ENCODE measurements around the gene TTC23. TPM values are rescaled to one million over a fixed set of nuclear protein-coding genes. Genes with fewer than 3 reads are reported as not detected.

Gene TTC23
- total and polyA plus RNA-seq, 8 donors = 14.0 to 41.7 (median 36.2) TPM

DNA sequence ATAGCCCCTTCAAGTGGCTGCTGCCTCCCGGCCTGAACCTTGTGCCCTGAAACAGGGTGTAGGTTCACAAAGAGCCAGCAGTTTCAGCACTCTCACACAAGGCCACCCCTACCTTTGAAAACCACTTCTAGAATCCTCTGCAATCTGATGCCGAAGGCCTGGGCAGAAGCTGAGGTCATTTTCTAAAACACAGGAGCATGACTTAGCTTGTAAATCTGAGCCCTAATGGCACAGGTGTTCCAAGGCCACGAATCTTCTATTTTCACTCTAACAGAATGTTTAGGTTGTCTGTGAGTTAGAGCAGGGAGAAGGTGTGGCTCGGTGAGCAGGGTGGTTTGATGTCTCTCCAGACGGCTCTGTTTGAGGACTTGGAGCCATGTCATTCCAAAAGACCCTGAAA is 82.2 kb downstream of the TTC23 start:
- no peak for ATAC-seq
- Histone ChIP-seq H3K9me3 (no peaks in the 10 kb centered on the region), H3K4me3 (no peak overlapping the region), H3K27ac (no peak overlapping the region), H3K27me3 (no peaks in the 10 kb centered on the region), H3K4me1 (no peaks in the 10 kb centered on the region), H3K36me3 (peaks cover 0 to 5% of the 10 kb centered on the region in 2 donors)
- DNase-seq = no peak
- TF ChIP-seq, protein P1, sequence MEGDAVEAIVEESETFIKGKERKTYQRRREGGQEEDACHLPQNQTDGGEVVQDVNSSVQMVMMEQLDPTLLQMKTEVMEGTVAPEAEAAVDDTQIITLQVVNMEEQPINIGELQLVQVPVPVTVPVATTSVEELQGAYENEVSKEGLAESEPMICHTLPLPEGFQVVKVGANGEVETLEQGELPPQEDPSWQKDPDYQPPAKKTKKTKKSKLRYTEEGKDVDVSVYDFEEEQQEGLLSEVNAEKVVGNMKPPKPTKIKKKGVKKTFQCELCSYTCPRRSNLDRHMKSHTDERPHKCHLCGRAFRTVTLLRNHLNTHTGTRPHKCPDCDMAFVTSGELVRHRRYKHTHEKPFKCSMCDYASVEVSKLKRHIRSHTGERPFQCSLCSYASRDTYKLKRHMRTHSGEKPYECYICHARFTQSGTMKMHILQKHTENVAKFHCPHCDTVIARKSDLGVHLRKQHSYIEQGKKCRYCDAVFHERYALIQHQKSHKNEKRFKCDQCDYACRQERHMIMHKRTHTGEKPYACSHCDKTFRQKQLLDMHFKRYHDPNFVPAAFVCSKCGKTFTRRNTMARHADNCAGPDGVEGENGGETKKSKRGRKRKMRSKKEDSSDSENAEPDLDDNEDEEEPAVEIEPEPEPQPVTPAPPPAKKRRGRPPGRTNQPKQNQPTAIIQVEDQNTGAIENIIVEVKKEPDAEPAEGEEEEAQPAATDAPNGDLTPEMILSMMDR (IDR thresholded peaks at IDR 0.05) = no peak
- intact Hi-C loops (cut with DNase I) = no loop called here

DNA sequence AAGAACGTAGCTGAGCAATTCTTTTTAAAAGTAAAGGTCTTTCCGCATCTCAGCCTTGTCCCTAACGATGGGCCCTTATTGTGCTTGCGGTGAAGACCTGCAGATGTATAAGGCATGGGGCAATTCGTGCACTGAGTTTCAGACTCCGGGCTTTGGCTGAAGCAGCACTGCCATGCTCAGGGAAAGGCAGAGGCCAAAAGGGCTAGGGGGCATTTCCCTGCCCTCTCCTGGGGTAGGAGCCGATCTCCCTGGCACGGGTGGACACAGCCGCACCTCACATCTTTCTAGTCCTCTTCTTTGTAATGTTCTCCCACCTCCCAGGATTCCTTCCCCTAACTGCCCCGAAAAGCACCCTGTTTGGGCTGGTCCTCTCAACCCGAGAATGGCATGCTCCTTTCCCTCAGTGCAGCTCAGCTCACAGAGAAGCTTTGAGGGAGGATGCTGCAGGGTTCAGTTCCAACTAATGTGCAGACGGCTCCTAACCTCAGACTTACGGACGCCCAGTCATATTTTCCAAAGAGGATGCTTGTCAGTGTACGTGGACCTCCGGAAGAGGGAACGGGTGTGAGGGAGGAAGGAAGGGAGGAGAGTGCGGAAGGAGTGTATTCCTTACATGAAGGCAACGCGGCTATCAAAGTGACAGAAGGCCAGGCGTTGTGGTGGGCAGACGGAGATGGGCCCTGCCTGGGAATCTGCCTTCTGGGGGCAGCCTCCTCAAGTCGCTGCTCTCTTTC is 83.3 kb downstream of the TTC23 start:
- DNase-seq (no peak), ATAC-seq (no peak)
- TF ChIP-seq, protein P1 (IDR thresholded peaks at IDR 0.05) = no peak
- Histone ChIP-seq H3K4me3 (no peak overlapping the region), H3K36me3 (peaks cover 0 to 5% of the 10 kb centered on the region in 2 donors), H3K4me1 (no peaks in the 10 kb centered on the region), H3K27me3 (no peaks in the 10 kb centered on the region), H3K9me3 (no peaks in the 10 kb centered on the region), H3K27ac (no peak overlapping the region)
- intact Hi-C loops (cut with DNase I) = no loop called here

DNA sequence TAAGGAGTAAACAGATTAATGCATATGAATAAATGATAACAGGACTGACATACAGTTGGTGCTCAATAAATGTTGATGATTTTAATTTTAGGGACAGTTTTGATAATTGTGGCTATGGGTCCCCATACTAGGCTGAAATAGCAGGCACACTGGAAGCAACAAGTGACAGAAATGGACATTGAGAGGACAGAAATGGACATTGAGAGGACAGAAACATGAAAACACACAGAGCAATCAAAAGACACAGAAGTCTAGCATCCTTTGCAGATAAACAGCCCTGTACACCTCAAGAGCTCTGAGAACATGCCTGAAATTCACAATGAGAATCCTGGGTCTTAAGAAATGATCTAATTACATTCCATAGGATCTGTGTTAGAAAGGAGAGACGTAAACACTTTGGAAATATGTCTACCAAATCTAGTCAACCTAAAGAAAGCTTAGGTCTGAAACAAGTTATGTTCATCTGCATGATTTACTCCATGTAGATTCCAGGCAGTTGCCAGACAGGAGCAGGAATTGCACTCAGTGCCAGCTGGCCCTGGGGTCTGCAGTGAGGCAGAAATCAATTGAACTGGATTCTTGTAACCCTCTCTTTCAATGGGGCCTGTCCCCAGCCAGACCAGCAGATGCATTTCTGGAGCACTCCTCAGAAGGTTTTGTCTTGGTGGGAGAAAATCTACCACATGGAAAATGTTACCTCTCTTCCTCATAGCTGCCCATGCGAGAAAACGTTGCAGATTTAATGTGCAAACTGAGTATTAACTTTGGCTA is 84.2 kb downstream of the TTC23 start:
- no peak for ATAC-seq
- DNase-seq = no peak
- no peak overlapping the region for H3K27ac ChIP-seq
- TF ChIP-seq, protein P1 (IDR thresholded peaks at IDR 0.05) = no peak
- intact Hi-C loops (cut with DNase I) = no loop called here
- no peaks in the 10 kb centered on the region for H3K9me3 ChIP-seq
- no peaks in the 10 kb centered on the region for H3K4me1 ChIP-seq
- H3K4me3 ChIP-seq = no peak overlapping the region
- peaks cover 0 to 5% of the 10 kb centered on the region in 2 donors for H3K36me3 ChIP-seq
- no peaks in the 10 kb centered on the region for H3K27me3 ChIP-seq

DNA sequence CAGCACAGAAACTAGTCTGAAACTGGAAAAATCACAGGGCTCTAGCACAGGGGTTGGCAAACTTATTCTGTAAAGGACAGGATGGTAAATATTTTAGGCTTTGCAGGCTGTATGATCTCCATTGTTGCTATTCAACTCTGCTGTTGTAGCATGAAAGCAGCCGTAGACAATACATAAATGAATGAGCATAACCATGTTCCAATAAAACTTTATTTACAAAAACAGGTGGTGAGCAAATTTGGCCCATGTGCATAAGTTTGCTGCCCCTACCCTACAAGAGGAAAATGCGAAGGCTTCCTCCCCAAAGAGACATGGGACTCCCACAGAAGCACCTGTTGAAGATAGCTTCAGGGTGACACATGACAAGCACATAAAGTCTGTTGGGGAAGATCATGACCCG is 85.3 kb downstream of the TTC23 start:
- ATAC-seq = no peak
- no peak for DNase-seq
- TF ChIP-seq, protein P1 (IDR thresholded peaks at IDR 0.05) = no peak
- H3K9me3 ChIP-seq = no peaks in the 10 kb centered on the region
- H3K27me3 ChIP-seq = no peaks in the 10 kb centered on the region
- no peak overlapping the region for H3K4me3 ChIP-seq
- H3K36me3 ChIP-seq = peaks cover 0 to 7% of the 10 kb centered on the region in 2 donors
- no peak overlapping the region for H3K27ac ChIP-seq
- intact Hi-C loops (cut with DNase I) = no loop called here
- H3K4me1 ChIP-seq = no peaks in the 10 kb centered on the region
